Stimulated activated CD8-positive, alpha-beta memory T cell treated with anti-CD3 and anti-CD28 coated beads, Interleukin-12 subunit alpha, Interleukin-12 subunit beta, amount 100 ng/mL, for 24 hours (primary cell): ENCODE measurements around the gene DAD1.
"Not testable (repeated sequence)": the region's sequence is repeated elsewhere in the genome, so short reads cannot be mapped to it uniquely, and the experiment has no call there.

ENCODE experiments used
- DNase-seq: peaks from one replicate; pipeline ENCODE4 v3.0.0-alpha.2; 2020; ENCODE audit errors: extremely low read depth

Gene DAD1

DNA sequence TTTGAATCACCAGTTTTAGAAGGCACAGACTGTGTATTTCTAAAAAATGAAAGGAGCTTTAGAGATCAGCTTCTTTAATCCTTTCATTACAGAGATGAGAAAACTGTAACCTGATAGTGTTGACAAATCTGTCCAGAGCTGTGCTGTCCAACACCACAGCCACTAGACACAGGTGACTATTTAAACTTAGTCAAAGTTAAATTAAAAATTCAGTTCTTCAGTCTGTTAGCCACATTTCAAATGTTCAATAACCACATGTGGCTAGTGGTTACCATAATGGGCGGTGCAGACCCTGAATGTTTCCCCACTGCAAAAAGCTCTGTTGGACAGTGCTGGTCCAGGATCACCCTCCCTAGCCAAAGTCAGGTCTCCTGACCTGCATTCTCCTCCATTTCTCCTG is 21.6 kb downstream of the DAD1 start:
- DNase-seq: no peak

DNA sequence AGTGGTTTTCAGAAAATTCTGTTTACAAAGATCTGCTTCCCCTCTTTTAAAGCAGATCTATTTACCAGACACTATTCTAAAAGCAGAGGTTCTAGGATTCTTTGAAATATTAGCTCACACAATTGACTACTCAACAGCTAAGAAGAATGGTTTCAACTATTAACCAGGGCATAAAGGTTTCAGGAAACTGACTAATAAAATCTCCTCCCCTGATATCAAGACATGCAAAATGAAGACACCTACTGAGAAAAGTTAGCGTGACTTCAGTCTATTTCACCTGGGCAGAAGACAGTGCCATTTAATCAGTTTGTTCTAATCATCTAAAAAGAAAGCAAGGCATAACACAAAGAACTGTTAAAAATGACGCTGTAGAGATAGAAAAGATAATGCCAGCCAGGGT is 22.2 kb downstream of the DAD1 start:
- DNase-seq: no peak

DNA sequence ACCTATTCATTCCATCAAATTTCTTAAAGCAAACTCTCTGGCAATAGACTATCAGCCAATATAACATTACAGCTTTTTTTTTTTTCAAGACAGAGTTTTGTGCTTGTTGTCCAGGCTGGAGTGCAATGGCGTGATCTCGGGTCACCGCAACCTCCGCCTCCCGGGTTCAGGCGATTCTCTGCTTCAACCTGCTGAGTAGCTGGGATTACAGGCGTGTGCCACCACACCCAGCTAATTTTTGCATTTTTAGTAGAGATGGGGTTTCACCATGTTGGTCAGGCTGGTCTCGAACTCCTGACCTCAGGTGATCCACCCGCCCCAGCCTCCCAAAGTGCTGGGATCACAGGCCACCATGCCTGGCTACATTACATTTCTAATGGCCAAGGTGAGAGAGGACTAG is 22.8 kb downstream of the DAD1 start:
- DNase-seq: not testable (repeated sequence)

DNA sequence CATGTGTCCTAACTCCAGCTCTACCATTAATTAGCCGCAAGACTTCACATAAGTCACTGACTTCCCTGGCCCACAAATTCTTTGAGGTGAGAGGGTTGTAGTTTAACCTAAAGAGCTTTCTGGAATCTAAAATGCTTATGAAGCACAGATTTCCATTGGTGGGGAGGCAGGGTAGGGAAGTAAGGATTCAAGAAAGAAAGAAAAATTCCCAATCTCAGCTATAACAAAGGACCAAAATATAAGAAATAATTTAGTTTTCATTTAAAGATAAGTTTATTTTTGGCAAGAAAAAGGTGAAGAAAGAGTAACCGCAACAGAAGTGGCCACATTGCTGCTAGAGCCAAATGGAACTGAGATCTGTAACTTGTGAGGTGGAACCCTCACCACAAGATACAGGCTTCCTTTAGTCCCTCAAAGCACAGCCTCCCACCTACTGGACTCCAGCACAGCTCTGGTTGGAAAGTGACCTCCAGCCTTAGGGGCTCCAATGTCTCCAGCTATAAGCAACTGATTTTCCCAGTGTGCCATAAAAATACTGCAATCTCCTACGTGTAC is 23.6 kb downstream of the DAD1 start:
- DNase-seq: no peak

DNA sequence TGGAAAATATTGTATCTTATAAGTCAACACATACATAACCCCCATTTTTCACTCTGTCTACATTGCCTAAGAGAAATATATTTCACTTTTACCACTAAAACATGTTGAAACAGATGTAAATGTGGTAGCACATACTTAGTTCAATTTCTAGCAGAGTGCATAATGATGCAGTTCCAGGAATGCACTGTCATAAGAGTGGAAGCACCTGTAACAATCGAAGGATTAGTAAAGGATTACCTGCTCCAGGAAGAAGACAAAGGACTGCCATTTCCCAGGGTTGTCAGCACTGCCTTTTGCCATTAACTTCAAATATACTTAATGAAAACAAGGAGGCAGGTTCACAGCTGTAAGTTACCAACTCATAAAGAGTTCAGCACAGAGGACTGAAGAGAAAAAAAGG is 24.6 kb downstream of the DAD1 start:
- no peak for DNase-seq

GRCh38 chr14:22563987-22564386 is 25.0 kb downstream of the DAD1 start:
- DNase-seq: no peak

- no peak for DNase-seq
These were observed 27.1 kb downstream of the DAD1 start for GRCh38 chr14:22561661-22562579.

- DNase-seq: no peak
These were observed 27.7 kb downstream of the DAD1 start for GRCh38 chr14:22561366-22561660.

DNA sequence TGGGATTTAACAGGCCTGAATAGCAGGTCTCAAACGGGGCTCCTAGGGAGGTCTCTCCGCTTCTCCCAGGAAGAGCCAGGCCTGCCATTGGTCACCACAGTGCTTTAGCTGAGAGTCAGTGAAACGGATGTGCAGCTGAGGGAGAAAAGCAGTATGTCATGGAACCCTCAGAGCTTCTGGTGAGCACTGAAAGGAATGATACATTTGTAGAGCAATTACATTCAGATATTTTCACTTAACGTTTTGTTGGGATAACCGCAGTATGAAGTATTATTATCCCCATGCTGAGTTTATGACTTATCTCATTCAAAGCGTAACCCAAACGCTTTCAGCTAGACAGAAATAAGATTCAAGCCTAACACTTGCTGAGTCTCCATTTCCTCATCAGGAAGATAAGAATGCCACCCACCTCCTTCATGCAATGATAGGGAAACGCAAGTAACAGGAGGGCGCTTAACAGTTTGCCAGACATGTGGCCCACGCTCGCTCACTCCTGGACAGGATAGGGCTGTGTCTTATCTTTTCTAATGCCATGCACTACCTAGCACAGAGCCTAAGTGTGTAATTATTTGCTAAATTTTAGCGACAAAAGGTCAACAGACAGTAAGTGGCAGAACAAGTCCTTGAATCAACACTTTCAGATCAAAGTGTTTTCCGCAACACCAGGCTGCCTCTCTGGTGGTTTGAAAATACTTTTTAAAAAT is 28.2 kb downstream of the DAD1 start:
- no peak for DNase-seq

GRCh38 chr14:22559041-22559440 is 30.0 kb downstream of the DAD1 start:
- DNase-seq: no peak

GRCh38 chr14:22558221-22558913 is 30.7 kb downstream of the DAD1 start:
- no peak for DNase-seq

GRCh38 chr14:22557846-22558220 is 31.2 kb downstream of the DAD1 start:
- no peak for DNase-seq

GRCh38 chr14:22556990-22557623 is 31.9 kb downstream of the DAD1 start:
- DNase-seq: peak; percentile 83

DNA sequence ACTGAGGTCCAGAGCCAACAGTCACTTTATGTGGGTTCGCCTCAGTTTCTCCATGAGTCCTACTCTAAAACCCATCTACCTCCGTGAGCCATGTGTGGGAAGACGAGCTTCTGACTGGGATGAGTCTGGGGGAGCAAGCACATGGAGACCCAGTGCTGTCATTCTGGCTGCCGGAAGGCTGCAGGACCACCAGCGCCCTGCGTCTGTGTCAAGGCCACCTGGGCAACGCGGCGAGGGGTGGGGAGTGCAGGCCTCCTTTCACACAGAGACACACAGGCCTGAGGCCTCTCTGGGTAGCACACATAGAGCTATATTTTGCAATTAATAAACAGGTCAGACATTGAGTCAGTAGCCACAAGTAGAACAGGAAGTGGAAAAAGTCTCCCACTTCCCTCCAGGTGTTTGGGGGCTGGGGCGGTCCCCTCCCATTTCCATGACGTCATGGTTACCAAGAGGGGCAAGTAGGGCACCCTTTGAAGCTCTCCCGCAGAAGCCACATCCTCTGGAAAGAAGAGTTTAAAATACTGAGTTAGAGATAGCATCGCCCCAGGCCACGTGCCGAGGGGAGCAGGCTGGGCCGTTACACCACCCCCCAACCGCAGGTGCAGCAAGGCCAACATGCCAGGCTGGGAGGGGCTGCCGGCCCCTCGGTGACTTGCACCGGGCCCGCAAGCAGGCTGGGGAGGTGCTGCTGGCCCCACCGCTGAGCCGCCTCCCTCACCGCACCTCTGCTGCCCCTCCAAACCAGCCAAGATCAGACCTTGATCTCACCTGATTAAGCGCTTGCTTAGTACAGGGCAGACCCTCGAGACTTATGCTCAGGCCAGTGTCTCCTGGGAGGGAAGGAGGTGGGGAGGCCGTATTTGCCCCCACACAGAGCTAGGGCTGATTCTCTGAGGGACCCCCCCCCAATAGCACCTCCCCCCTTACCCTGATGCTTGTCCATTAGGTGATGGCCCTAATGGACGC is 32.7 kb downstream of the DAD1 start:
- peak; percentile 94 for DNase-seq

DNA sequence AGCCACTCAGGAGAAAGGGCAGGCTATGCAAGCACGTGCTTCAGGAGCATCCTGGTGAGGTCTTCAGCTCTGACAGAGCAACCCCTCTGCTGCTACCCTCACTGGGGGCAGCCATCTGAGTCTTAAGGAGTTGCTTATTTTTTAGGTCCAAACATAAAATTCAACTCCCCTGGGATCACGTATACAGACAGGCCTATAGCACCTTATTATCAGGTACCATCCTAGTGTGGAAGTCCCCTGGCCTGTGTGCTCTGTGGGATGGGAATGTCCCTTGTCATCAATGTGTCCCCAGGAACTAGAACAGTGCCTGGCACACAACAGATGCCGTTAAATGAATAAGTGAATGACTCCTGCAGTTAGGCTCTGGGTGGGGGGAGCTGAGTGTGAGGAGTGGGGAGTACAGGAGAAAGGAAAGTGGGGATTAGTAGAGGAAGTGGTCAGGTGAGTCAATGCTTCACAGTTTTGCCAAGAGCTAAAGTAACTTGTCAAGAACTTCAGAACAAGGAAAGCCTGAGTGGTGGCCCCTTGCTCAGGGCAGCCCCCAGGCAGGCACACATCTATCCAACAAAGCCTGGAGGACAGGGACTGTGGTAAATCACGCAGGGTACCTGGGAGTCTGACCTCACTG is 33.5 kb downstream of the DAD1 start:
- DNase-seq: no peak

GRCh38 chr14:22554498-22555383 is 34.3 kb downstream of the DAD1 start:
- DNase-seq: no peak

DNA sequence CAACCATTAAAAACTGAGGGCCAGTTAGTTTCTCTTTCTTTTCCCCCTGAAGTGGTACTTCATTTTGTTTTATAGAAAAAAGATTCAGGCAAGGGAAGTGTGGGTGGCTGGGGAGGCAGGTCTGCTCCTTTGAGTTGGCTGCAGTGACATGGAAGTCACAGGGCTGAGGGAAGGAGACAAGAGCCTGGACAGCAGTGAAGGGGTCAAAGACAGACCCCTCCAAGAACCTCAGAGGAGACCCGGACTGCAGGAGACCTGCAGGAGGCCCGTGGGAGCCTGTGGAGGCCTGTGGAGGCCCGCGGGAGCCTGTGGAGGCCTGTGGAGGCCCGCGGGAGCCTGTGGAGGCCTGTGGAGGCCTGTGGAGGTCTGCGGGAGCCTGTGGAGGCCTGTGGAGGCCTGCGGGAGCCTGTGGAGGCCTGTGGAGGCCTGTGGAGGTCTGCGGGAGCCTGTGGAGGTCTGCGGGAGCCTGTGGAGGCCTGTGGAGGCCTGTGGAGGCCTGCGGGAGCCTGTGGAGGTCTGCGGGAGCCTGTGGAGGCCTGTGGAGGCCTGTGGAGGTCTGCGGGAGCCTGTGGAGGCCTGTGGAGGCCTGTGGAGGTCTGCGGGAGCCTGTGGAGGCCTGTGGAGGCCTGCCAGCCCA is 35.0 kb downstream of the DAD1 start:
- not testable (repeated sequence) for DNase-seq

DNA sequence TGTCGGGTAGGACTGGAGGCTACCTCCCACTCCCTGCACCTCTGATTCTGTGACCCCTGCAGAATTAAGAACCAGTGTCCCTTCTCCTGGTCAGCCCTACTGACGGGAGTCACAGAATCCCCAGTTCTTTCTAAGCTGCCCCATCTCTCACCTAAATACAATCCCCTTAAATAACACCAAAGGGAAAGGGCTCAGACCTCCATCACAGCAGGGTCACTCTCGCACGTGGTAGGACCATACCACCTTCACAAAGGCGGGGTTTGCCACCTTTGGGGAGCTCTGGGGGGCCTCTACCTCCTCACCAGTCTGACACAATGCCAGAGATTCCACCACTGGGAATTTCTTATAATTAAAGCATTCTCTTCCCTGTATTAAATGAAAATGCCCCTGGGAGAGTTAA is 35.6 kb downstream of the DAD1 start:
- no peak for DNase-seq

- DNase-seq: no peak
These were observed 36.3 kb downstream of the DAD1 start for GRCh38 chr14:22552827-22553076.
